NCI-H1105 (cell line): Measurements from ENCODE around the gene SMC6.

Experiments
- DNase-seq: peaks from one replicate; lab custom pipeline; 2025; lab: John Stamatoyannopoulos, UW

The SMC6 gene, protein sequence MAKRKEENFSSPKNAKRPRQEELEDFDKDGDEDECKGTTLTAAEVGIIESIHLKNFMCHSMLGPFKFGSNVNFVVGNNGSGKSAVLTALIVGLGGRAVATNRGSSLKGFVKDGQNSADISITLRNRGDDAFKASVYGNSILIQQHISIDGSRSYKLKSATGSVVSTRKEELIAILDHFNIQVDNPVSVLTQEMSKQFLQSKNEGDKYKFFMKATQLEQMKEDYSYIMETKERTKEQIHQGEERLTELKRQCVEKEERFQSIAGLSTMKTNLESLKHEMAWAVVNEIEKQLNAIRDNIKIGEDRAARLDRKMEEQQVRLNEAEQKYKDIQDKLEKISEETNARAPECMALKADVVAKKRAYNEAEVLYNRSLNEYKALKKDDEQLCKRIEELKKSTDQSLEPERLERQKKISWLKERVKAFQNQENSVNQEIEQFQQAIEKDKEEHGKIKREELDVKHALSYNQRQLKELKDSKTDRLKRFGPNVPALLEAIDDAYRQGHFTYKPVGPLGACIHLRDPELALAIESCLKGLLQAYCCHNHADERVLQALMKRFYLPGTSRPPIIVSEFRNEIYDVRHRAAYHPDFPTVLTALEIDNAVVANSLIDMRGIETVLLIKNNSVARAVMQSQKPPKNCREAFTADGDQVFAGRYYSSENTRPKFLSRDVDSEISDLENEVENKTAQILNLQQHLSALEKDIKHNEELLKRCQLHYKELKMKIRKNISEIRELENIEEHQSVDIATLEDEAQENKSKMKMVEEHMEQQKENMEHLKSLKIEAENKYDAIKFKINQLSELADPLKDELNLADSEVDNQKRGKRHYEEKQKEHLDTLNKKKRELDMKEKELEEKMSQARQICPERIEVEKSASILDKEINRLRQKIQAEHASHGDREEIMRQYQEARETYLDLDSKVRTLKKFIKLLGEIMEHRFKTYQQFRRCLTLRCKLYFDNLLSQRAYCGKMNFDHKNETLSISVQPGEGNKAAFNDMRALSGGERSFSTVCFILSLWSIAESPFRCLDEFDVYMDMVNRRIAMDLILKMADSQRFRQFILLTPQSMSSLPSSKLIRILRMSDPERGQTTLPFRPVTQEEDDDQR

GRCh38 chr2:17753803-17754663, at the start of gene SMC6, which contains the start of gene GEN1:
SMC6 (minus strand) TSS chr2:17753810; CDS start chr2:17745946, 7,864 bp downstream.
GEN1 (plus strand) TSS chr2:17754138; CDS start chr2:17759944, 5,806 bp downstream.
- peak; percentile 81 for DNase-seq

DNA sequence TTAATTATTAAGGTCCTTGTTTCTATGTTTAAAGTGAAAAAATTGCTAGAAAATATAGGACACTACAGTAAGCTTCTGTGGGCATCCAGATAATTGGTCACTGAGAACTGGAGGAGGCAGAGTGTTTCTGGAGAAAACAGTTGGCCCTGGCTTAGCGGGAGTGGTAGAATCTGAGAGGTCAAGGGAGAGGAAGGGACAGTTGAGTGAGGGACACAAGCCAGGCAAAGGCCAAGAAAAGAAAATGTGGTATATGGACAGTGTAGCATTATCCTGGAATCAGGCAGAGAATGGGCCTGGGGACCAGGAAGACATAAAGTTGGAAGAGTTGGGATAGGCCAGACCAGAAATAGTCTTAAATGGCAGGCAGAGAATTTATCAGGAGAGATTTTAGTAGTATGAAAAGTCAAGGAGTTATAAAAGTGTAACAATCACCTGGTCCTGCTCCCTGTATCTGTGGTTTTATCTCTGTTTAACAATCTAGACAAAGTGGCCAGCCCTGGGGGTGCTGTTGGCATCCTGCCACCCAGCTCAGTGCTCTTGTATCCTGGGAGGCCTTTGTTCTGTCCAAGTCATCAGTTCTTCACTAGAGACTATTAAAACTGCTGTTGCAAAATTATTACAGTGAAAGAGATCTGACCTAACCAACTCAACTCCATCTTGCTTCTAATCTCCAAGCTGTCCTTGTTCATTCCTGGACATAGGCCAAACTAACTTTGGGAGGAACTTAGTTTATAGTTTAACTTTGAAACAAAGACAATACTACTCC, 47.3 kb upstream of the SMC6 start:
- DNase-seq = no peak

DNA sequence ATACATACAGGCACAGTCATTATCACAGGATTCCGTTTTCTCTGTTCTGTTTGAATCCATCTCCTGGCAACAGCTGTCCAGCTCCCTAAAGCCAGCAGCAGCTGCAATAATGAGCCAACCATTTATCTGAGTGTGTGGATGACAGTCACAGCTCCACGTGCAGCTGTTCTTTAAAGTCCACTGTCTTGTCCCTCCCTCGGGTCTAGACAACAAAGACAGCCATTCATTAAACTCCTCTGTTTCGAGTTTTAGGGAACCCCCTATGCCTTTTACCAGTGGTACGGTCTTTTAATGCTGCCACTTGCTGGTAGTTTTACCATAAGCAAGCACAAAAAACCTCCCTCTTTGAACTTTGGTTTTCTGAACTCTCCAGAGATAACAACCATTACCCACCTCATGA, 46.6 kb upstream of the SMC6 start:
- DNase-seq = no peak

DNA sequence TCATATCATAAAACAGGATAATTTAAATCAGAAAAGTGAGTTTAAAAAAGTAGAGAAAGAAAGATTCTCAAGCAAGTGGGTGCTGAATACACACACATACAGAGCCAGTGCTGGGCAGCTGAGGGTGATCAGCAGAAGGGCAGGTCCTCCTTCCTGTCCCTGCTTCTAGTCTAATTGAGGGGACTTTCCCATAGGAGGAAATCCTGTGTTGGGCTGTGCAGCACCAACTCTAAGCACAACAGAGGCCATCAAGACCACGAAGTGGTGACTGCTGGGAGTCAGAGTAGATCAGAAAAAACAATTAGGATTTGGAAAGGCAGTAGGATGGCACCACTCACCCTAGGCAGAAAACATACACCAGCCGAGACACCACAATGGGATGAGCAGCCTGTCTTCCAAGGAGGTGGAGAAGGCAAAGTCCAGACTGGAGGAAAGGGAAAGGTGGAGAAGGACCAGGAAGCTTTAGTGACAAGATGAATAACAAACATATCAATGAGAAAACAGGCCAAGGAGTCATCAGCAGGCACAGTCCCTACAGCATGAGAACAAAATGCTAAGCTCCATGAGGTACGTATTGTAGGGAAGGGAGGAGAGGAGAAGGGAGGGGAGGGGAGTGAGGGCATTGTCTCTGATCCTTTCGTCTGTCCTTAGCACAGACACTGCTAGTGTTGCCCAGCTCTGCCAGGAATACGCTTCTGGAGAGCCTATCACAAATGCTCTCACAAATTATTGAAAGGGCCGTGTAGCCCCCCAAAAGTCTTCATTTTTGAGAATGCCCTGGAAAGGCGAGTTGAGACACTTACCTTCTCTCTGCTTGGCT, 45.9 kb upstream of the SMC6 start:
- no peak for DNase-seq

GRCh38 chr2:17798338-17798737, 44.7 kb upstream of the SMC6 start:
- DNase-seq = no peak

DNA sequence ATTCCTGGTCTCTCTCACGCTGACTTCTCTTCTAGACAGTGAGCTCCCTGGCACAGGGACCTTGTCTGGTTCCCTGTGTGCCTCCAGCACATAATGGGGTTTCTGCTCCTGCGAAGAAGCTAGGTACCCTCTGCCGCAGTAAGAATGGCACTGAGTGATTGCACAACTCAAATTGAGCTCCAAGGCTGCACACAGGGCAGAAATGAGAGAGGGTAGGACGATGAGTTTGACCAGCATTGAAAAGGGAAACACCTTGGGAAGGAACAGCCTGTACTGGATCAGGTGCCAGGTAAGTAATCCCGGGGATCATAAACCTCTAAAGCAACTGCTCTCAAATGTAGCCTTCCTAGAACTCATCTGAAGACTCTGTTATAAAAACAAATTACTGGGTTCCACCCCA, 41.7 kb upstream of the SMC6 start:
- DNase-seq = no peak

DNA sequence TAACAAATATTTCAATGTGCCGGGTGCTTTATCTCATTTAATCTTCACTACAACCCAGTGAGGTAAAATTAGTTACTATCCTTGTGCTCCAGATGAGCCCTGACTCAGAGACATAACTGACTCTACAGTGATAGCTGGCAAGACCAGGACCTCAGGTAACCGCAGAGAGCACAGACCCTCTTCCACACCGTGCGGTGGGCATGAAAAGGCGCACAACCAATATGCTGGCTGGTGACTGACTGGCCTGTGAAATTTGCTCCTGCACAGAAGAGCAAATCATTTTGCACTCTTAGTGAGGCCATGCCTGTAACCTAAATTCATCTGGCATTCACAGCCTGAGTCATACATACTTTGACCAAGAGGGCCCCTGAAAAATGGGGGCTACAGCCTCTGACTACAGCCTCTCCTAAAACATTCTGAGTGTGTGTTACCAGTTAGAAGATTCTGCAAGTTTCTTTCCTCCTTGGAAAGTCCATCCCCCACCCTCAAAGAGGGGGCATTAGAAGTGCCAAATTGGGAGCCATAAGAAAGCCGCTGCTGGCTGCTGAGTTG, 40.3 kb upstream of the SMC6 start:
- DNase-seq = no peak

DNA sequence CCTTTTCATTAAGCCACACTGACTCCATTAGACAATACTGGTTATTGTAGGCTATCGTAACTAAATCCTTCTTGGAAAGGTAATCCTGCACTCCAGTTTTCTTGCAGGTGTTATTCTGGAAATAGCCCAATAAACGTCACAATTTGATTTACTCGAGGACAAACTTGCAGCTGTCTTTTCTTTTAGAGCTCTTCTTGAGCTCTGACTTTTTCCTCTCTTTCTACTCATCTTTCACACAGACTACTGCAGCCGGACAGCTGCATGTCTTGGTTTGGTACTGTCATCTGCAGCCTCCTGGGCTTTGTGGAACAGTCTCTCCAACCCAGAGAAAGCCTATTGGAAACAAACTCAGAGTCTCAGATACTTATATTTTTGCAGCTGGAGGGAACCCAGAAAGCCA, 39.7 kb upstream of the SMC6 start:
- no peak for DNase-seq

DNA sequence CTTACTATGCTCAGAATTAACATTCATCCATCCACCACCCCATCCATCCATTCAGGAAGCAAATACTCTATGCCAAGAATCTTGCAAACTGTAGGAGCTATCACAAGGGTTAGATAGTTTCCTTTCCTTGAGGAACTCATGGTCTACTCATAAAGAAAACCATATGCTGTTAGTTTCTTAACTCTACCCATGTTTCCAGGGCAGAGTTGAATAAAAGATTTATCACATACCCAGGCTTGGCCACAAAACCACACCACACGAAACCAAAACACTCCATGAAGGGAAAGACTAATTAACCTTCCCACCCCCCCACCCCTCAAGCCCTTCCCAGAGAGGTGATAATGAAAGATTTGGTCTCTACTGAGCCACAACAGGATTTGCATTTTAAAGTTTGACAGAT, 38.9 kb upstream of the SMC6 start:
- DNase-seq = no peak

DNA sequence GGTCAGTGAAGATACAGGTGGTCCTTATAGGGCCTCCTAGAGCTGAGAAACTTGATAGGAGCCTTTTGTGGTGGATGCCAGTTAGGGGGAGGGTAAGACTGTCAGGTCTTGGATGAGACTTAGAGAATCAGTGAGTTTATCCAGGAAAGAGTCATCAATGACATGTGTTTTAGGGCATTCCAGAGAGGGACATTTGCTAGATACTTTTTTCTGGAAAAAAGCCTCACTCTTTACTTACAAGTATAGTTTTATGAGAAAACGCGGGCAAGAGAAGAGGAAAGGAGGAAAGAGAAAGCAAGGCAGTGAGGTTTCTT, 38.2 kb upstream of the SMC6 start:
- DNase-seq = no peak

DNA sequence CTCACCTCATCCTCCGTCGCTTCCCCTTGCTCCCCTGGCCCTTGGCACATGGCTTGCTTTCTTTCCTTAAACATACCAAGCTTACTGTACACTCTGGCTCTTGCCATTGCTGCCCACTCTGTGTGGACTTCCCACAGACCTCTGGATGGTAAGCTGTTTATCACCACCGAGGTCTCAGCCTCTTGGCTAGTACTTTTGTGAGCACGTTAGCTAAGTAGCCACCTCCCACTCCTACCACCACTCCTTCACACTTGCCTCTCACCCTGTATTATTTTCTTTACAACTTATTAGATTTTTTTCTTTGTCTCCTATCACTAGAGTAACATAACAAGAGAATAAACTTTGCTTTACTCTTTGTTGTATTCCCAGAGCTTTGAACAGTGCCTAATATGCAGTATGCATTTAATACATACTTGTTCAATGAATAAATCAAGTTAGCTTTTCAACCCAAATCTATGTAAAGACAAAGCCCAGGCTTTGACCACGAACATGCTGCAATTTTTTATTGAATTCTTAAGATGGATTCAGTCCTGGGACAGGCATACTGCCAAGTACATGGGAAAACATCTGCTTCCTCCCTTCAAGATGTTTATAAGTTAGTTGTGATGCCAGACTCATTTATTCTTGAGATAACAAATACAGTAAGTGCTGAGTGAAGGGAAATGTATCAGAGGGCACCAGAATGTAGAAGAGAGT, 37.7 kb upstream of the SMC6 start:
- DNase-seq = no peak

DNA sequence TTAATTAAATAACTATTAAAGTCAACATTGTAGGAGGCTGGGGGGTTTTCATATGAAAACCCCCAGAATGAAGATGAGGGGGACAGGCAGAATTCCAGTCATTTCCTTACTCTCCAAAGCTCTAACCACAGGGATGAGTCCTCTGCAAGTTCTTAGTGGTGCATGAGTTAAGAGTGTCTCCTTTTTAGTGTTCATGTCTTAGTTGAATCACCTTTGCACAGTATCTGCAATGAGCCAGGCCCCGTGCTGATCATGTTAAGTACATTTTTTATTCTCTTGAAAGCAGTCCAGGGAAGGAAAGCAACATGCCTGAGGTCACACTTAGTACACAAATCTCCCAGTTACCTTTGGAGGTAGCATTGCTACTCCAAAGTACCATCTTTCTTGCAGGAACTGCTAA, 36.9 kb upstream of the SMC6 start:
- DNase-seq = no peak

DNA sequence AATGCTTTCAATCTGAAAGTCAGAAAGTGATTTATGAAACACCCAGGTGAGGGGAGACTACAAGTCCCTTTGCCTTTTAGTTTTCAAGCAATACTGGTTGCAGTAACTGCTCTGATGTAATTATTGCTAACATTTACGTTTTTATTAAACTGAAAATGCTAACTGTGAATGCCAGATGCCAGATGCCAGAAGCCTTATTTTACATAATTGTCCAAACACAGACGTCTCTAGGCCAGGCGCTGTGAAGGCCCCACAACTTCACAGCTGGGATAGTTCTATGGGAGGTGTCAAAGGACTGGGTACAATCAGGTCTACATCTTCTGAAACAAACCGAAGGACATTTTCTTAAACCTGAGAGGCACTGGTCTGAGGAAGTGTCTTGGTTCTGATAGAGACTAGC, 35.2 kb upstream of the SMC6 start:
- no peak for DNase-seq

GRCh38 chr2:17786727-17787126, 33.1 kb upstream of the SMC6 start:
- no peak for DNase-seq

GRCh38 chr2:17781482-17781881, 27.9 kb upstream of the SMC6 start:
- no peak for DNase-seq

DNA sequence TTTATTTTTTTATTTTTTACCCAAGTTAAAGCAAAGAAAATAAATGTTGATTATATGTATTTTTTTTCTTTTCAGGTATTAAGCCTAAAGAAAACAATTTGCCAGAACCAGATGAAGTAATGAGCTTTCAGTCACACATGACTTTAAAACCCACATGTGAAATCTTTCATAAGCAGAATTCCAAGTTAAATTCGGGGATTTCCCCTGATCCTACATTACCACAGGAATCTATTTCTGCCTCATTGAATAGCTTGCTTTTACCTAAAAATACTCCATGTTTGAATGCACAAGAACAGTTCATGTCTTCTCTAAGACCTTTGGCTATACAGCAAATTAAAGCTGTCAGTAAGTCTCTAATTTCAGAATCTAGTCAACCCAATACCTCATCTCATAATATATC, 26.9 kb upstream of the SMC6 start:
- no peak for DNase-seq

GRCh38 chr2:17772532-17772931, 18.9 kb upstream of the SMC6 start:
- DNase-seq = no peak

DNA sequence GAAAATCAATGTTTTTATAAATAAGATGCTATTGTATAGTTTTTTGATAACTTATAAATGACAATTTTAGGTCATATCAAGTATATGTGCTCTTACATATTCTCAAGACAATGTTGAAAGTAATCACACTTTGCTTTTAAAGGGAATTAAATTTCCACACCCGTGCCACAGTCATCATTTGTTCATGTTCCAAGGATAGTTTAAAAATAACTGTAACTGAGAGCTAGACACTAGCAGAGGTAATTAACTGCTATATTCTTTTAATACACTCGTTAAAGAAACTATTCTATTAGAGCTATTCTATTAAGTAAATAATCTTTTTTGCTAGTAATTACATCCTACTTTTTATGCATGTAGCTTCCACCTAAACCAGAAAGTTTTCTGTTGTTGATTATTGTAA, 18.3 kb upstream of the SMC6 start:
- DNase-seq = no peak

- DNase-seq = no peak
These were observed 15.3 kb upstream of the SMC6 start for GRCh38 chr2:17768894-17769293.
